Heart right ventricle (tissue), 16 donors: Measurements from ENCODE around the gene NCAN. TPM values are rescaled to one million over a fixed set of nuclear protein-coding genes. Genes with fewer than 3 reads are reported as not detected.
A peak's percentile ranks its signal among the peaks of the same experiment; 100 is the strongest.

Source experiments
- ATAC-seq, 8 donors: fragments of 200-7000 bp; cut with Tn5 transposase; one replicate each; pipeline ENCODE4 v1.9.1; 2020; ENCODE audit warnings: mild to moderate bottlenecking in 8 of 8, moderate library complexity in 8 of 8, moderate number of reproducible peaks in 1 of 8
- DNase-seq, 2 donors: peaks; one replicate each; pipeline ENCODE4 v3.0.0-alpha.2; 2020
- H3K27ac ChIP-seq, 10 donors: fragments of 200-600 bp; sonication (generic) in 2 of 10; one replicate each; pipeline versions ENCODE4 v1.5.0 to v1.8.0; 2020 to 2022; ENCODE audit warnings: mild to moderate bottlenecking in 3 of 10
- H3K27me3 ChIP-seq, 7 donors: fragments of 200-600 bp; one replicate each; pipeline ENCODE4 v1.8.0; 2021 to 2022; ENCODE audit warnings: mild to moderate bottlenecking in 2 of 7
- H3K36me3 ChIP-seq, 9 donors: fragments of 200-600 bp; sonication (generic) in 1 of 9; one replicate each; pipeline versions ENCODE4 v1.5.0 to v1.8.0; 2020 to 2022; ENCODE audit warnings: mild to moderate bottlenecking in 2 of 9
- H3K4me1 ChIP-seq, 9 donors: fragments of 200-600 bp; sonication (generic) in 1 of 9; one replicate each; pipeline versions ENCODE4 v1.5.0 to v1.8.0; 2020 to 2022; ENCODE audit warnings: mild to moderate bottlenecking in 4 of 9
- H3K4me3 ChIP-seq, 10 donors: fragments of 200-600 bp; sonication (generic) in 2 of 10; one replicate each; pipeline versions ENCODE4 v1.5.0 to v1.8.0; 2020 to 2022; ENCODE audit warnings: mild to moderate bottlenecking in 7 of 10, moderate library complexity in 2 of 10
- H3K9me3 ChIP-seq, 11 donors: fragments of 200-600 bp in 10 of 11; sonication (generic) in 2 of 11; one replicate each; pipeline versions ENCODE4 v1.5.0 to v1.8.0; 2013 to 2022; ENCODE audit warnings: mild to moderate bottlenecking in 2 of 11, control low read depth in 1 of 11, moderate library complexity in 1 of 11
- CTCF ChIP-seq, 9 donors: fragments of 200-600 bp; sonication (generic) in 2 of 9; IDR thresholded peaks; one replicate each; pipeline versions ENCODE4 v1.5.0 to v1.8.0; 2021 to 2022; ENCODE audit warnings: antibody characterized with exemption in 9 of 9, mild to moderate bottlenecking in 5 of 9, moderate library complexity in 1 of 9
- WGBS, 2 donors: extraction: QIAGEN DNeasy Blood & Tissue Kit; methylation state at CpG; one replicate each; pipeline ENCODE4 v1.1.7; 2013; ENCODE audit warnings: inconsistent platforms in 1 of 2; 5-methylcytosine and 5-hydroxymethylcytosine counted together
- intact Hi-C, 10 donors: fragments of 100-400 bp; cut with DNase I; formaldehyde crosslinking; loops; one replicate each; pipeline versions ENCODE4 v1.11.1 to v1.14.2; 2022
- polyA plus RNA-seq, 2 donors: library from polyadenylated mRNA; stranded (reverse); fragments of 200-250 nt; gene quantifications; one replicate each; pipeline ENCODE4 v1.2.3, GENCODE V29; 2013
- total RNA-seq, 10 donors: library from RNA; stranded (reverse); fragmentation: NEBNext Ultra II Directional in 3 of 10; extraction: Animal tissue kit (Norgen Biotek cat#: 25700) in 3 of 10; gene quantifications; one replicate each; pipeline versions ENCODE4 v1.2.1 to v1.2.4, GENCODE V29; 2021 to 2023
- donor health status: Arrhythmogenic right ventricular cardiomyopathy.
- donor health status: ischemic (EF 13 %, LVEDD 7.1; RV severe dilation, severe dysfunction).
- donor health status: healthy with polysubstance abuse.
- donor health status: DM: no; HTN: yes; CAD: no.
- donor health status: DM: no; HTN: no; CAD: no.
- donor health status: ischemic (EF 25% LVEDD 6.9; RV normal size, moderate dysfunction).
- donor health status: ischemic (EF 25% LVEDD 5.7; RV mildly dilated, moderate dysfunction).
- donor health status: healthy.
- donor health status: DM: yes; HTN: yes; CAD: no.
- donor health status: Ischemic cardiomyopathy.
- donor health status: ischemic (EF 35%, LVEDD 5.7; RV mildly dilated, moderate dysfunction).
- donor health status: nonischemic (EF 11% LVEDD 7.7; RV severe dilation, severe dysfunction).
- donor health status: DM: yes; HTN: yes; CAD: no.
- donor health status: PGD.
- donor health status: ischemic (EF 29% LVEDD 5.4; RV normal size, mild dysfunction).
- donor health status: nonischemic (EF 23%, LVEDD 6.1; RV moderate dilation, normal function).

The NCAN gene
- total and polyA plus RNA-seq, 12 donors, result not detected

GRCh38 chr19:19292607-19293006 is 80.8 kb downstream of the NCAN start:
- peaks cover 0 to 99% (median 55%) of the 10 kb centered on the region in 9 donors for H3K36me3 ChIP-seq
- H3K27me3 ChIP-seq, result no peaks in the 10 kb centered on the region
- intact Hi-C loops, result no loop called here
- peaks cover 0 to 11% (median 4%) of the 10 kb centered on the region in 11 donors for H3K9me3 ChIP-seq
- no peak for TF ChIP-seq CTCF (IDR thresholded peaks at IDR 0.05)
- DNase-seq (no peak), ATAC-seq (no peak)
- no peak overlapping the region for H3K4me3 ChIP-seq
- no peaks in the 10 kb centered on the region for H3K4me1 ChIP-seq
- no peak overlapping the region for H3K27ac ChIP-seq
- WGBS, 2 donors, result 97 to 99% methylated on average over 5 of the region's 5 CpGs

GRCh38 chr19:19294914-19295313 is 83.2 kb downstream of the NCAN start:
- H3K4me3 ChIP-seq, result no peak overlapping the region
- WGBS, 2 donors, result 91% methylated on average over 4 of the region's 4 CpGs
- no peaks in the 10 kb centered on the region for H3K4me1 ChIP-seq
- no peak for DNase-seq
- no peak overlapping the region for H3K27ac ChIP-seq
- peaks cover 0 to 95% (median 37%) of the 10 kb centered on the region in 9 donors for H3K36me3 ChIP-seq
- H3K9me3 ChIP-seq, result peaks cover 0 to 11% (median 4%) of the 10 kb centered on the region in 11 donors
- ATAC-seq, result no peak
- no peaks in the 10 kb centered on the region for H3K27me3 ChIP-seq
- intact Hi-C loops, result no loop called here
- no peak for TF ChIP-seq CTCF (IDR thresholded peaks at IDR 0.05)

- DNase-seq (no peak), ATAC-seq (peak in 2 of 8 donors; percentile 9 to 26)
- Histone ChIP-seq H3K27me3 (no peaks in the 10 kb centered on the region), H3K9me3 (peaks cover 0 to 10% (median 4%) of the 10 kb centered on the region in 11 donors), H3K27ac (no peak overlapping the region), H3K4me3 (no peak overlapping the region), H3K36me3 (peaks cover 0 to 96% (median 50%) of the 10 kb centered on the region in 9 donors), H3K4me1 (no peaks in the 10 kb centered on the region)
- no peak for TF ChIP-seq CTCF (IDR thresholded peaks at IDR 0.05)
- WGBS, 2 donors, result 92 to 93% methylated on average over 19 of the region's 19 CpGs
- intact Hi-C loops, result no loop called here
These were observed 85.4 kb downstream of the NCAN start for GRCh38 chr19:19296953-19297689.

- Histone ChIP-seq H3K36me3 (peaks cover 0 to 96% (median 49%) of the 10 kb centered on the region in 9 donors), H3K9me3 (peaks cover 0 to 4% (median 1%) of the 10 kb centered on the region in 11 donors)
- 68% methylated on average over 9 of the region's 9 CpGs for WGBS, 2 donors
These were observed 86.0 kb downstream of the NCAN start for GRCh38 chr19:19297759-19298158.

More at GRCh38 chr19:19297759-19298158, 86.0 kb downstream of the NCAN start:
- no peak overlapping the region for H3K4me3 ChIP-seq
- ATAC-seq (peak in 7 of 8 donors; percentile 38 to 66 (median 50)), DNase-seq (peak in 1 of 2 donors; percentile 25)
- H3K27ac ChIP-seq, result no peak overlapping the region
- intact Hi-C loops, result no loop called here
- no peaks in the 10 kb centered on the region for H3K27me3 ChIP-seq
- H3K4me1 ChIP-seq, result no peaks in the 10 kb centered on the region
- TF ChIP-seq CTCF (IDR thresholded peaks at IDR 0.05), result no peak
